Measurements from ENCODE around the gene SUDS3.

SUDS3 gene

GRCh38 chr12:118376089-118377020 lies at the start of gene SUDS3:
Gene SUDS3 (plus strand): TSS chr12:118376555. CDS start chr12:118376692, 137 bp downstream.
- peak; percentile 94 for TF ChIP-seq CTCF (conservative IDR thresholded peaks at IDR 0.05)
- TF ChIP-seq ZFX (IDR thresholded peaks at IDR 0.05) = peak; percentile 24; the same call in 1 of the 2 replicates

GRCh38 chr12:118326991-118327390 lies 49.4 kb upstream of the SUDS3 start:
- TF ChIP-seq ZFX (IDR thresholded peaks at IDR 0.05) (no peak), CTCF (conservative IDR thresholded peaks at IDR 0.05) (no peak)
- no peak overlapping the region for H3K27ac ChIP-seq

More at GRCh38 chr12:118376089-118377020, at the start of gene SUDS3:
- H3K27ac ChIP-seq = peak within 1 kb of the TSS; percentile 98

- H3K27ac ChIP-seq = no peak overlapping the region
- TF ChIP-seq CTCF (conservative IDR thresholded peaks at IDR 0.05) (no peak), ZFX (IDR thresholded peaks at IDR 0.05) (no peak)
Observed at GRCh38 chr12:118327391-118327790, 49.0 kb upstream of the SUDS3 start.

- TF ChIP-seq CTCF (conservative IDR thresholded peaks at IDR 0.05) = no peak
- no peak for TF ChIP-seq ZFX (IDR thresholded peaks at IDR 0.05)
- H3K27ac ChIP-seq = no peak overlapping the region
Observed at GRCh38 chr12:118328486-118329330, 47.6 kb upstream of the SUDS3 start.

GRCh38 chr12:118330421-118331018 lies 45.8 kb upstream of the SUDS3 start:
- TF ChIP-seq ZFX (IDR thresholded peaks at IDR 0.05) = no peak
- TF ChIP-seq CTCF (conservative IDR thresholded peaks at IDR 0.05) = no peak
- no peak overlapping the region for H3K27ac ChIP-seq

GRCh38 chr12:118332511-118332910 lies 43.8 kb upstream of the SUDS3 start:
- H3K27ac ChIP-seq = no peak overlapping the region
- TF ChIP-seq ZFX (IDR thresholded peaks at IDR 0.05) (no peak), CTCF (conservative IDR thresholded peaks at IDR 0.05) (no peak)

Measured in C4-2B (cell line).